Measurements from ENCODE around the gene ANKRD52.
A peak's percentile ranks its signal among the peaks of the same experiment; 100 is the strongest.

Gene ANKRD52

DNA sequence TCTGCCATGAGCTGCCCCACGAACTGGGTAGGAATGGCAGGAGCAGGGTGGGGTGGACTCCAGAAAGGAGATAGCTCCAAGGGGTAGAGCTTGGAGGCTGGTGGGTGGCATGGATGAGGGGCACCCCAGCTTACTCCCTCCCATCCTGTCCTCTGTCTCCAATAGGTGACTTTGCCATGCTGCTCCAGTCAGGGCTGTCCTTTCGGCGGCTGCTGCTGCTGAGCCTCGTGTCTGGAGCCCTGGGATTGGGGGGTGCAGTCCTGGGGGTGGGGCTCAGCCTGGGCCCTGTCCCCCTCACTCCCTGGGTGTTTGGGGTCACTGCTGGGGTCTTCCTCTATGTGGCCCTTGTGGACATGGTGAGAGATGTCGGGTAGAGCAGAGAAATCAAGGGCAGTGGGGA is 21.2 kb downstream of the ANKRD52 start:
- DNase-seq: no peak

DNA sequence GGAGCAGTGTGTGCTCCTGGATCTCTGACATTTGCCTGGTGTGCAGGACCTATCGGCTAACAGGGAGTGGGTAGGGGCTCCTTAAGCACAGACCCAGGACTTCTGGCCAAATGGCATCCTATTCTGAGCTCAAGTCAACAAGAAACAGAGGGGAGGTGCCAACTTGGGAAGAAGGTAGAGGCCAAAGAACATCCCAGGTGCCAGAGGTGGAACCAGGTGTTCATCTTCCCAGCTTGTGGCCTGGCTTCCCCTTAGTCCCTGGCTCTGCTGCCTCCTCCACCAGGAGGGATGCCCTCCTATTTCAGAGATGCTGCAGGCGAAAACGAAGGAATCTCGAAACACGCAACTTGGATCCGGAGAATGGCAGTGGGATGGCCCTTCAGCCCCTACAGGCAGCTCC is 22.1 kb downstream of the ANKRD52 start:
- DNase-seq: no peak

DNA sequence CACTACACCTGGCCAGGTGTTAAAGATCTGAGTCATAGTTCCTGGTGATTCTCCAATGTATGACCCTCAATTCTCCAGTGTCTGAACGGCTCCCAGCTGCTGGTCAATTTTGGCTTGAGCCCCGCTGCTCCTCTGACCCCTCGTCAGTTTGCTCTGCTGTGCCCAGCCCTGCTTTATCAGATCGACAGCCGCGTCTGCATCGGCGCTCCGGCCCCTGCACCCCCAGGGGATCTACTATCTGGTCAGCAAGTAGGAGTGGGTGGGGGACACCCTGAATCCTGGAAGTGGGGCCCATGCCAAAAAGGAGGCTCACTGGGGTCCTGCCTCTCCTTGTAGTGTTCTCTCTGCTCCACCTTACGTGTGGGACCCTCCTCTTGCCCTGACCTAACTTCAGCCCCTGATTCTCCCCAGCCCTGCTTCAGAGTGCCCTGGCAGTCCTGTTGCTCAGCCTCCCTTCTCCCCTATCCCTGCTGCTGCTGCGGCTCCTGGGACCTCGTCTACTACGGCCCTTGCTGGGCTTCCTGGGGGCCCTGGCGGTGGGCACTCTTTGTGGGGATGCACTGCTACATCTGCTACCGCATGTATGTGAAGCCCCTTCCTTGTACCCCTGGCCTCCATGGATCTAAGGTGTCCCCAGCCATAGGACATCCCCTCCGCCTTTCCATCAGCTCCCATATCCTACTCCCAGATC is 23.3 kb downstream of the ANKRD52 start:
- DNase-seq: no peak

DNA sequence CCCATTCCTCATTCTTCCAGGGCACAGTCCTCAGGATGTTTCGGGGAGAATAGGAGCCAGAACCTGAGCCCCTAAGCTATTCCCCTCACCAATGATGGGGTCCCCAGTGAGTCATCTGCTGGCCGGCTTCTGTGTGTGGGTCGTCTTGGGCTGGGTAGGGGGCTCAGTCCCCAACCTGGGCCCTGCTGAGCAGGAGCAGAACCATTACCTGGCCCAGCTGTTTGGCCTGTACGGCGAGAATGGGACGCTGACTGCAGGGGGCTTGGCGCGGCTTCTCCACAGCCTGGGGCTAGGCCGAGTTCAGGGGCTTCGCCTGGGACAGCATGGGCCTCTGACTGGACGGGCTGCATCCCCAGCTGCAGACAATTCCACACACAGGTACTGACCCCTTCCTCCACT is 27.0 kb downstream of the ANKRD52 start:
- DNase-seq: no peak

GRCh38 chr12:56230432-56231183 is 27.6 kb downstream of the ANKRD52 start:
- no peak for DNase-seq

GRCh38 chr12:56229916-56230431 is 28.2 kb downstream of the ANKRD52 start, which contains the start of gene SLC39A5:
TSS of gene SLC39A5 (plus strand) at chr12:56230051. CDS start at chr12:56231275, 1,224 bp downstream.
- DNase-seq: no peak

DNA sequence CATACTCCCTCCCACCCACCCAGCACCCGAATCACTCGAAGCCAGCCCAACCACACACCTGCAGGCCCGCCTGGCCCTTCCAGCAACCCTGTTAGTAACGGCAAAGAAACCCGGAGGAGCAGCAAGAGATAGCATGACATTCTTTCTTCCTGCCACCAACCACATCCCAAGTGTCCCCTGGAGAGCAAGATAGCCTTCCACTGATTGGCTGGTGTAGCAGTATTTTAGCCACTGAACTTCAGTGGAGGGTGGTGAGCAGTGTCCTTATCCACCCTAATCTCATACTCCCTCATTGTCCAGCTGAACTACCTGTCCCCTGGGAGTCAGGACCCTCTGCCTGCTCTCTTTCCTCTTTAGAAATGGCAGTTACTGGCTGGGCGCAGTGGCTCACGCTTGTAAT is 29.1 kb downstream of the ANKRD52 start:
- no peak for DNase-seq

DNA sequence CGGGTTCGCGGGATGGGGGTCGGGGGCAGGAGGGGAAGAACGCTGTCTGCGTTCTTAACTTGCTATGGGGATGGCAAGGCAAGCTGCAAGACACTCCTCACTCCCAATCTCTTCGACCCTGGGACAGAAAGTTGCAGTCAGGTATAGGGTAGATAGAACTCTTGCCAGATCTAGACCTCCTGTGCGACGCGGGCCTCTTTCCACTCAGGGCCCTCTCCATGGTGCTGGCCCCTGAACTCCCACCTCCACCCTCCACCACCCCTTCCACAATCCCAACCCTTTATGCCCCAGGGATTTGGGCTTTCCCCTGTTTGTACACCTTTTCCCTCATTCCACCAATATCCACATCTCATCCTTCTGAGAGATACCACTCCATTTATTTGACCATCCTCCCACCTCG is 33.2 kb downstream of the ANKRD52 start:
- no peak for DNase-seq

- DNase-seq: peak; percentile 77
Observed at GRCh38 chr12:56224102-56224701, 34.0 kb downstream of the ANKRD52 start, which contains the start of gene NABP2. TSS of gene NABP2 (plus strand) at chr12:56224342. CDS start at chr12:56224857, 515 bp downstream.

DNA sequence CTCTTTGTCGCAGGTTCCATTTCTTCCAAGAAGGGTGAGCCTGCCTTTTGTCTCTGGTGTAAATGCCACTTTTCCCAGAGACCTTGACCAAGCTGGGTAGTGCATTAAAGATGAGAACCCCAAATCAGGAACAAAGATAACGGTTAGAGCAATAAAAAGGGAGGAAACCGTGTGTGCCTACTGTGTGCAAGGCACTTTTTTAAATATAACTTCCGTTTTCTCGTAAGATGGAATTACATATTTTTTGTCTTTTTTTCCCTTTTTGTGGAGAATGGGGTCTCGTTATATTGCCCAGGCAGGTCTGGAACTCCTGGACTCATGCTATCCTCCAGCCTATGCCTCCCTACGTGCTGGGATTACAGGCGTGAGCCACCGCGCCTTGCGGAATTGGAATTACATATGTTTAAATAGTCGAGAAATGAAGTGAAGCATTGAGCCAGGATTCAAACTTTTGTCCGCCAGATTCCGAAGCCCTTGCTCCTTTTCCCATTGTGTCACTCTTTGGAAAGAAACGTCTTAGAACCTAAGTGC is 34.5 kb downstream of the ANKRD52 start:
- no peak for DNase-seq

DNA sequence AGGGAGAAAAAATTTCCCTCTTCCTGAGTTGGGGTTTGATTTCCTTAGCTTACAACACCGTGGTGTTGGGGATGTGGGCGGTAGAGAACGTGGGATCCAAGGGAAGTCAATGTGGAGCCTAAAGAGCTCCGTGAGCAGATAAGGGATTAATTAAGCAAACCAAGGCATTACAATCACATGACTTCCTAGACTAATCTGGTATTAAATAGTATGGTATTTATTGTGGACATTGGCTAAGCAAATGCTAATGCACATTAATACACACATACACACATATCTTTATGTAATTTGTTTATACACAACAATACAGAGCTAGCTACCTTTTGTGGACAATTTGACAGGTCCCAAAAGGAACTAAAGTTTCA is 35.7 kb downstream of the ANKRD52 start:
- DNase-seq: no peak

DNA sequence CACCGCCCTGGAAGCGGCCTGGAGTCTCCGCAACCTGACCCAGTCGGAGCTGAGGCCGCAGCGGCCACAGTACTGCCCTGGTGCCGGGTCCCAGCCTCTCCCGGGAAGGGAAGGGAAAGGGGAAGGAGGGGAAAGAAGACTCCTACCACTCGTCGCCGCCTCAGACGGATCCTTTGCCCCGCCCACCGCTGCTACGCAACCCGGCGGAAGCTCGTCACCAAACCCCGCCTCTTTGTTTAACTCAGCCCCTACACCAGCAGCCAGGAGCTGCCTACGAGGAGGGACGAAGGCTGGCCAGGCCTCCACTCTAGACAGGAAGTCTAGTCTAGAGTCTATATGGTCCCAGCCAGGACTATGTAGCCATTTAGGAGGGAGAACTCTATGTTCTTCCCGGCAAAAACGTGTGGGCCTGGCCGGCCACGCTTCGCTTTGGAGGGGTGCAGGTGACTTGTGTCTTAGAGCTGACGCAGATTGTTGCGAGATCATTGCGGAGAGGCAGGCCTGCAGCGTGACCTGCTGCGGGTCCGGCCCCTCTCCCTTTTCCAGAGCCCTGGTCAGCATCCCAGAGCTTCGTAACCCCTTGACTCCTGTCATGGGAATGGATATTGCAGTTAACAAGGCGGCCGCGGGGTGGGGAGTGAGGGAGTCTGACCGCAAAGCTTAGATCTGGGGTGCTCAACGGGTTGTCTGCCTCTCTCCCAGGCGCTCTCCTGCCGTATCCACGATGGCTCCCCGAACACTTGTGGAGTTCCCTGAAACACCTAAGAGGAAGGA is 36.2 kb downstream of the ANKRD52 start, which contains the start of gene RNF41:
Gene RNF41 (minus strand): TSS at position 166 of the 774 bp plus-strand sequence. CDS start 7,875 bp downstream, outside the sequence.
- DNase-seq: peak; percentile 71

- no peak for DNase-seq
Observed at GRCh38 chr12:56221232-56221756, 36.9 kb downstream of the ANKRD52 start.

DNA sequence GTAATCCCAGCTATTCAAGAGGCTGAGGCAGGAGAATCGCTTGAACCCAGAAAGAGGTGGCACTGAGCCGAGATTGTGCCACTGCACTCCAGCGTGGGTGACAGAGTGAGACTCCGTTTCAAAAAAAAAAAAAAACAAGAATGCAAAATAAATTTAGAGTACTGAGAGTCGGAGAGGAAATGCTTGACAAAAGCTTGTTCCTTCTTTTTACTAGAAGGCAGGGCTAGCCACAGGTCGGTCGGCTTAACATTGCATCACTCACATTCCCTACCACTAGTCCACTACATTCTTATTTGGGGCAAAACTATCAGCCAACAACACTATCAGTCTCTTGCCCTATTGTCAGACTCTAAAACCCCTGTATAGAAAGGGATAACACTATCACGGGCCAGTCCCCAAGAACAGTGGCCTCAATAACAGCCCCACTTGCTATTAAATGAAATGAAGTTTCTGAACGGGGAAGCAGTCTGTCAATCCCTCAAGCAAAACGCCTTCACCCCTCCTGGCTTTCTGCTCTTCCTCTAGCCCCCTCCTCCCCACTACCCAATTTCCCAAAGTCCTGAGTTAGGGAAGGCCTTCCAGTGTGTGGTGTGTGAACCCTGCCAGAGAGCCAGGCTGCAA is 37.5 kb downstream of the ANKRD52 start:
- no peak for DNase-seq

GRCh38 chr12:56219840-56220239 is 38.3 kb downstream of the ANKRD52 start:
- DNase-seq: no peak

DNA sequence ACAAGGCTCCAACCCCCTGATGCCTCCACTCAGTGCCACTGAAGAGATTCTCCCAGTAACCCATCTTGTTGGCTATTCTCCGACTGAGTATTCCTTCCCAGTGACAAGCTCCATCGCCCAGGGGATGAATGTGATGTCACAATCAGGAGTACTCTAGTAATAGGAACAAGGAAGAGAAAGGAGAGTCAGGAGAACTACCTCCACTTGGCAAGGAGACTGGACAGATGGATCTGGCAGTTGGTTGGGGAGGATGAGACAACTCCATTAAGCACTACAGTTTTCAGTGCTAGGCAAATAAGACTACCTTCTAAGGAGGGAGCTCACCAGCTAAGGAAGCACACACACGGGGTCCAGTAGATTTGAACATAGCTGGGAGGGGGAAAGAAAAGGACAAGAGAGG is 41.7 kb downstream of the ANKRD52 start:
- DNase-seq: no peak

- no peak for DNase-seq
Observed at GRCh38 chr12:56213878-56214277, 44.3 kb downstream of the ANKRD52 start.

GRCh38 chr12:56212361-56212760 is 45.8 kb downstream of the ANKRD52 start:
- no peak for DNase-seq

DNA sequence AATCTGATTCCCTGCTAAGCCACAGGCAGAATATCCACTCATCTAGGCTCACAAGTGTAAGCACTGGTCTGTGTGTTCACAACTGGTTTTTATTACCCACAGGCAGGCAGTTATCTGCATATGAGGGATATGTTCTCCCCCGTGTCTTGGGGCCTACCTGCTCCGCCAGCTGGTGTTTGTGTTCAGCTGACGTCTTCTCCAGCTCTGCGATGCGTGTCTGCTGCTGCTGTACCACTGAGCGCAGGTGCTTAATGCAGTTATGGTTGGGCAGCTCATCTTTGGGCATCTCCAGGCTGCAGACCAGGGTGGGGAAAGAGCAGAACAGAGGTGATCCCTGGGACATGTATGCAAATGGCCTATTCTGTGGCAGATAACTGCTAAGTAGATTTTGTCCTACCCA is 50.2 kb downstream of the ANKRD52 start:
- no peak for DNase-seq

DNA sequence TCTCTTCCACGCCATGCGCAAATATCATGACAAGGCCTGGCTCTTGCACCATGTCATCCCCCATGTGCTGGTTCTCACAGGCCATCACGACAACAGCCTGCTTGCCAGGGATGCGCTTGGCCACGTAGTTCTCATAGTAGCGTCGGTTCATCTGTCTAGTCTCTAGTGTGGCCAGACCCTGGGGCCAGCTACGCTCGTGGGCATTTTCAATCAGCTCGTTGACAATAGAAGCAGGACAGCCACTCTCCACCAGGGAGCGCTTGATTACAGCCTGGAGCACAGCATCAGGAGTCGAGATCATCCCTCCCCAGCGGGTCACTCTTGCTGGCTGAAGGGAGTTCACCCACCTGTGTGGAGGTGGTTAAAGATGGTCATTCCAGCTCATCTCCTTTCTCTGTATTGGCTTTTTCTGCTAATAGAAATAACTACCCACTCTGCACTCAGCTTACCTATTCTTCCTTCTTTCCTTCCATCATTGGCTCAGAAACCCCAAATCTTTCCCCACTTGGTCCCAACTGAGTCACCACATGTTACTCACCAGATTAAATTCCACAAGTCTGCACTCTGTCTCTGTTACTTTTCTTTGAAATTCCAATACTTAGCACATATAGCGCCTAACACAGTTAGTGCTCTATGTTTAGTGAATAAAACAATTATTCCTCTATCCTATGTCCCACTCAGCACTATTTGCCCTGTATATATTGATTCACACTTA is 51.6 kb downstream of the ANKRD52 start:
- no peak for DNase-seq

DNA sequence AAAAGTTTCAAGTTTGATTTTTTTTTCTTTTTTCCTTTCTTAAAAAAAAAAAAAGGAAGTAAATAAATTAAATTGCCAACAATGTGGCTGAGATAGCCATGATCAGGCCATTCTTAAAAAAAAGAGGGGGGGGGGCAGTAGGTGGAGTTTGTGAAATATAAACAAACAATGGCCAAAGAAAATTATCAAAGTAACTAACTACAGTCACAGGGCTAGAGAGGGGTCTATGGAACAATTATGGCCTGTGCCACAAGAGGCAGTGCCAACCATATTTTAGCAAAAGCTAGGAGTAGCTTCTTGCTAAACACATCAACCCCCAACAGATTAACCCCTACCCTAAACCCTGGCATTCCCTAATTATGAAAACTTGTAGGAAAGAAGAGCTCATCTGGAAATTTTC is 52.7 kb downstream of the ANKRD52 start:
- DNase-seq: no peak

All from NCI-H524 treated with DMSO at 0.1 percent for 48 hours (cell line).